ENCODE data around the gene TPPP3.

TPPP3 gene

DNA sequence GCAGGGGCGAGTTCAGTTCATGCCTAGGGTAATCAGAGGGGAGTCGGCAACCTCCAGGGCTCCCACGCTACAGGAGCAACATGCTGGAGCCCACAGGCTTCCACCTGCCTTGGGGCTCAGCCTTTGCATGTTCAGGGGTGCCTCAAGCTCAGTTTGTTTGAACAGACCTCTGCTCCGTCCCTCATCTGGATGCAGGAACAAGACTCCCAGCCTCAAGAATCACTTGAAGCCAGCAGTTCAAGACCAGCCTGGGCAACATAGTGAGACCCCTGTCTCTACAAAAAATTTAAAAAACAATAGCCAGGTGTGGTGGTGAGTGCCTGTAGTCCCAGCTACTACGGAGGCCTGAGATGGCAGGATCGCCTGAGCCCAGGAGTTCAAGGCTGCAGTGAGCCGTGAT, 32.7 kb upstream of the TPPP3 start:
- TF ChIP-seq, protein P1, sequence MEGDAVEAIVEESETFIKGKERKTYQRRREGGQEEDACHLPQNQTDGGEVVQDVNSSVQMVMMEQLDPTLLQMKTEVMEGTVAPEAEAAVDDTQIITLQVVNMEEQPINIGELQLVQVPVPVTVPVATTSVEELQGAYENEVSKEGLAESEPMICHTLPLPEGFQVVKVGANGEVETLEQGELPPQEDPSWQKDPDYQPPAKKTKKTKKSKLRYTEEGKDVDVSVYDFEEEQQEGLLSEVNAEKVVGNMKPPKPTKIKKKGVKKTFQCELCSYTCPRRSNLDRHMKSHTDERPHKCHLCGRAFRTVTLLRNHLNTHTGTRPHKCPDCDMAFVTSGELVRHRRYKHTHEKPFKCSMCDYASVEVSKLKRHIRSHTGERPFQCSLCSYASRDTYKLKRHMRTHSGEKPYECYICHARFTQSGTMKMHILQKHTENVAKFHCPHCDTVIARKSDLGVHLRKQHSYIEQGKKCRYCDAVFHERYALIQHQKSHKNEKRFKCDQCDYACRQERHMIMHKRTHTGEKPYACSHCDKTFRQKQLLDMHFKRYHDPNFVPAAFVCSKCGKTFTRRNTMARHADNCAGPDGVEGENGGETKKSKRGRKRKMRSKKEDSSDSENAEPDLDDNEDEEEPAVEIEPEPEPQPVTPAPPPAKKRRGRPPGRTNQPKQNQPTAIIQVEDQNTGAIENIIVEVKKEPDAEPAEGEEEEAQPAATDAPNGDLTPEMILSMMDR (IDR thresholded peaks at IDR 0.05; ENCODE audit: low read depth, low read length): no peak
- H3K4me3 ChIP-seq (ENCODE audit: low read depth, low read length): no peak overlapping the region

DNA sequence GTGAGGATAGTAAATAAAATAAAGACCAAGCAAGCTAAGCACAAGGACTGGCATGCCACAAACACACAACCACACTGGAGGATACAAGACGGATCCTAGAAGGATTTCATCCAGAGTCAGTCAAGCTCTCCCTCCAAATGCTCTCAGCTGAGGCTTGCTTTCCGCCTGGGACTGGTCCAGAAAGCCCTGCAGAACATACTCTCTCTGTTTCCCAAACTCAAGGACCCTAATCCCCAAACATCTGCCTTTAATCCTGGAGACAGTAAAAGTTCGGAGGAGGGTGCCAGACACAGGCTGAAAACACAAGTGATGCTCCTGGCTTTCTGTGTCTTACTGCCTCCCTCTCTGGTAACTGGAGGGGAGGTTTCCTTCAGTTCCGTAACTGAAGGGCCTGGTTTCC, 32.3 kb upstream of the TPPP3 start:
- TF ChIP-seq, protein P1 (IDR thresholded peaks at IDR 0.05; ENCODE audit: low read depth, low read length): no peak
- no peak overlapping the region for H3K4me3 ChIP-seq (ENCODE audit: low read depth, low read length)

DNA sequence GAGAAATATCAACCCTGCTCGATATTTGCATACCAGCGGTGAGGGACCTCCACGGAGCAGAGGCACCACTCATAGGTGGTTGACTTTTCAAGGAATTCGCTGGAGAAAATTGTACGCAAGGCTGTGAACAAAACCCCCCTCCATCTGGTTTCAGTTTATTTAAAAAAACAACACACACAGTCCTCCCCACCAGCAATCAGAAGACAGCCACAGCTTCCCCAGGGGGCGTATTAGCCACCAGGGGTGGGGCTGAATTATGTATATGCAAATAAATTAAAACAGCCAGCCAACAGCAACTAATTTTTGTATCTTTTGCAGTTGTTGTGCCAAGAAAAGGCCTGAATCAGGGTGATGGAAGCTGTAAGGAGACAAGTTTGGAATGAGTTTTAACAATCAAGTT, 31.8 kb upstream of the TPPP3 start:
- no peak overlapping the region for H3K4me3 ChIP-seq (ENCODE audit: low read depth, low read length)
- TF ChIP-seq, protein P1 (IDR thresholded peaks at IDR 0.05; ENCODE audit: low read depth, low read length): no peak

DNA sequence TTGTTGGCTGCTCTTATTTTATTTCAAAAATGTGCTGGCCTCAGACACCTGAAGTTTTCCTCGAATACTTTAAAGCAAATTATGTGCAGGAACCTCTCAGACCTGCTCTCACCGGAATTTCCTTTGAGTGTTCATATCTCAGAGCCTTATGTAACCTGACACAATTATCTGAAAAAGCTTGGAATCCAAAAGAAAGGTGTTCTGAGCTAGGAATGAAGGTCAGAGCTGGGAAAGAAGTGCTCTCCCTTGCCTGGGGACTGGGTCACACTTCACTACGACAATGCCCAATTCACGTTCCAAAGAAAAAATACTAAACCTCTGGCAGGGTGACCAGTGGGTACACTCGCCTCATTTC, 30.9 kb upstream of the TPPP3 start:
- no peak overlapping the region for H3K4me3 ChIP-seq (ENCODE audit: low read depth, low read length)
- TF ChIP-seq, protein P1 (IDR thresholded peaks at IDR 0.05; ENCODE audit: low read depth, low read length): no peak

DNA sequence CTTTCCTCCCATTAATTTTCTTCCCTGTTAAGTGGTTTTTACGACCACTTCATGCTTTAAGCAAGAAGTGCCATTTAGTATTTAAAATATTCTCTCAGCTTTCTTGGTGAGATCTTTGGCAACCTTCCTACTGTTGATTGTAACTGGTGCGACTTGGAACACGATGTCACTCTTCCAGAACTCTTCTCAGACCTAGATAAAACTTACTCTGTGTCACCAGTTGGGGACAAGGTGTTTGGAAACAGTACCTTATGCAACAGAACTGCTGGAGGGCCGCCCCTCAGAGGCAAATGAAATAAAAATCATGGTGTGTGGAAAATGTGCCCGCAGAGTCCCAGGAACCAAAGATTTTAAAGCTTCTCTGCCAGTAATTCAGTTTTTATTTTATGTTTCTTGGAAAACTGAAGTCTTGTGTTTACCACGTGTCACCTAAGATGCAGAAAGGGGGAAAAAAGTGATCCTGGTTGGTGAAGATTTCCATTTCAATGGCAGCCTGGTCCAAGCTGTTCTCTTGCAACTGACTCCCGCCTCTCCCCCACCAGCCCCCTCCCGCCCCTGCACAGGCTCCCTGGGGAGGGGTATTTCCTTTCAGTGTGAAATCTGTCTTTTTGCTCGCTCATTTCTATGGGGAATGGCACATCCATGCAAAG, 30.4 kb upstream of the TPPP3 start:
- H3K4me3 ChIP-seq (ENCODE audit: low read depth, low read length): no peak overlapping the region

DNA sequence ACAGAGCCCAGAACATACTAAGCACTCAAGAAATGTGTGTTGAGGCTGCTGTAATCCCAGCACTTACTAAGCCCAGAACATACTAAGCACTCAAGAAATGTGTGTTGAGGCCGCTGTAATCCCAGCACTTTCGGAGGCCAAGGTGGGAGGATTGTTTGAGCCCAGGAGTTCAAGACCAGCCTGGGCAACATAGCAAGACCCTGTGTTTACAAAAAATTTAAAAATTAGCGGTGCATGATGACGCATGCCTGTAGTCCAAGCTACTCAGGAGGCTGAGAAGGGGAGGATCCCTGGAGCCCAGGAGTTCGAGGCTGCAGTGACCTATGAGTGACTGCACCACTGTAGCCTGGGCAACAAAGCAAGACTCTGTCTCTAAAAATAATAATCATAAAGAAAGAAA, 29.7 kb upstream of the TPPP3 start:
- no peak overlapping the region for H3K4me3 ChIP-seq (ENCODE audit: low read depth, low read length)
- TF ChIP-seq, protein P1 (IDR thresholded peaks at IDR 0.05; ENCODE audit: low read depth, low read length): no peak

More for the DNA sequence above, 30.4 kb upstream of the TPPP3 start:
- TF ChIP-seq, protein P1 (IDR thresholded peaks at IDR 0.05; ENCODE audit: low read depth, low read length): no peak

DNA sequence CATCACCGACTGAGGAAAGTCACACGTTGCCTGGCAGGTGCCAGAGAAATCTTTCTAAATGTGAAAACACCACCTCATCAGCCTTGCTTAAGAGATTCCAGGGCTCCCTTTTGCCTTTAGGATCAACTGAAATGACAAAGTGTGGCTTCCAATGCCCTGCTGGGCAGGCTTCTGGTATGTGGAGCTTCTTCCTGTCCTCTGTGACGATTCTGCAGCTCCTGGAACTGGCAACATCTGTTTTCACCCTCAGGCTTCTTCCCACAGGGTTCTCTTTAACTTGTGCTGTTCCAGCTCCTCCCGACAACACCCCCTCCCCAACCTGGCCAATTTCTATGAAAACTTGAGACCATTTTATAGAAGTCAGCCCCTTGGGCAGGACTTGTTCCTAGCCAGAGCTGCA, 27.7 kb upstream of the TPPP3 start:
- no peak overlapping the region for H3K4me3 ChIP-seq (ENCODE audit: low read depth, low read length)
- TF ChIP-seq, protein P1 (IDR thresholded peaks at IDR 0.05; ENCODE audit: low read depth, low read length): no peak
